ENCODE measurements around the gene SHB. TPM values are rescaled to one million over a fixed set of nuclear protein-coding genes. Genes with fewer than 3 reads are reported as not detected.

Gene SHB
- total RNA-seq, 1 experiment from 2014 or later: 7.6 TPM

DNA sequence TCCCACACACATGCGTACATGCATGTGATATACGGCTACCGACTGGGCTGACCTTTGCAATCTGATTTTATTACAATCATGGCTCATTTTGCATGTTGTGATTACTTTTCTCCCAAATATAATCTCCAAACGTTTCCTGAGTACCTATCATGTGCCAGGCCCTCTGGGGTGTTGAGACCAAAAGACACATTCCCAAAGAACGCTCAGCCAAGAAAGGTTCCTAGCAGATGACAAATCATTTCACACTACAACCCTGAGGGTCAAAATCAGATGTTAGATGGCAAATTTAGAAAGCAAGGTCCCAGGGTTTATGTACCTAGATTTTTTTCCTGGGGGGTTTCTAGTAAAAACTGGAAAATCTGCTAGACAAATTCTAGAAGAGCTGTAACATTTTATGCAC, 132.7 kb downstream of the SHB start:
- no peaks in the 10 kb centered on the region for H3K4me1 Mint-ChIP-seq (ENCODE audit: low read depth, unreplicated experiment)
- intact Hi-C loops (cut with micrococcal nuclease; ENCODE audit: unreplicated experiment): no loop called here
- H3K4me3 Mint-ChIP-seq (ENCODE audit: low read depth, unreplicated experiment): no peak overlapping the region

DNA sequence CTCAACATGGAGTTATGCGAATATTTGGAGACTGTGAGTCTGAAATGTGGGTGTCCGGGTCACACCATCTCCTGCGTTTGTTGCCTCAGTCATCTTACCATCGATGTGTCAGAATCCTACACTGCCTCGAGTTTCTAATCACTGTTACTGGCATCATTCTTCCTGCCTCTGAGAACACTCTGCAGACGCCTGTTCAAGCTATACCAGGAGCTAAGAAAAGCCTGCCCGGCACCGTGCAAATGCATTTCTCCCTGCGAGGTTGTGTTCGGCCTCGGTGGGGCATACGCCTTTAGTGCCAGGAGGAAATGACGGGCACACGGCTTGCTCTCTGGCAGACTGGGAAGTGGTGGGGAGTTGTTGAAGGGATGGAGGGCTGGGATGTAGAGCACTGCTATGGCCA, 133.9 kb downstream of the SHB start:
- Mint-ChIP-seq H3K9me3 (ENCODE audit: low read depth, unreplicated experiment) (no peaks in the 10 kb centered on the region), H3K27ac (ENCODE audit: unreplicated experiment) (no peak overlapping the region), H3K27me3 (ENCODE audit: unreplicated experiment) (no peaks in the 10 kb centered on the region), H3K36me3 (ENCODE audit: insufficient read depth, unreplicated experiment) (no peaks in the 10 kb centered on the region), H3K4me3 (ENCODE audit: low read depth, unreplicated experiment) (no peak overlapping the region), H3K4me1 (ENCODE audit: low read depth, unreplicated experiment) (no peaks in the 10 kb centered on the region)
- BruUV-seq (replicated peaks): no TSS peak
- CTCF ChIA-PET: no interaction called here
- intact Hi-C loops (cut with micrococcal nuclease; ENCODE audit: unreplicated experiment): no loop called here
- TF ChIP-seq, protein P1, sequence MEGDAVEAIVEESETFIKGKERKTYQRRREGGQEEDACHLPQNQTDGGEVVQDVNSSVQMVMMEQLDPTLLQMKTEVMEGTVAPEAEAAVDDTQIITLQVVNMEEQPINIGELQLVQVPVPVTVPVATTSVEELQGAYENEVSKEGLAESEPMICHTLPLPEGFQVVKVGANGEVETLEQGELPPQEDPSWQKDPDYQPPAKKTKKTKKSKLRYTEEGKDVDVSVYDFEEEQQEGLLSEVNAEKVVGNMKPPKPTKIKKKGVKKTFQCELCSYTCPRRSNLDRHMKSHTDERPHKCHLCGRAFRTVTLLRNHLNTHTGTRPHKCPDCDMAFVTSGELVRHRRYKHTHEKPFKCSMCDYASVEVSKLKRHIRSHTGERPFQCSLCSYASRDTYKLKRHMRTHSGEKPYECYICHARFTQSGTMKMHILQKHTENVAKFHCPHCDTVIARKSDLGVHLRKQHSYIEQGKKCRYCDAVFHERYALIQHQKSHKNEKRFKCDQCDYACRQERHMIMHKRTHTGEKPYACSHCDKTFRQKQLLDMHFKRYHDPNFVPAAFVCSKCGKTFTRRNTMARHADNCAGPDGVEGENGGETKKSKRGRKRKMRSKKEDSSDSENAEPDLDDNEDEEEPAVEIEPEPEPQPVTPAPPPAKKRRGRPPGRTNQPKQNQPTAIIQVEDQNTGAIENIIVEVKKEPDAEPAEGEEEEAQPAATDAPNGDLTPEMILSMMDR (IDR thresholded peaks at IDR 0.05; ENCODE audit: unreplicated experiment): no peak
- DNase-seq: no peak

More for the DNA sequence above, 132.7 kb downstream of the SHB start:
- H3K27ac Mint-ChIP-seq (ENCODE audit: unreplicated experiment): no peak overlapping the region
- CTCF ChIA-PET: no interaction called here
- TF ChIP-seq, protein P1 (IDR thresholded peaks at IDR 0.05; ENCODE audit: unreplicated experiment): no peak
- no TSS peak for BruUV-seq (replicated peaks)
- no peaks in the 10 kb centered on the region for H3K27me3 Mint-ChIP-seq (ENCODE audit: unreplicated experiment)
- no peaks in the 10 kb centered on the region for H3K36me3 Mint-ChIP-seq (ENCODE audit: insufficient read depth, unreplicated experiment)
- H3K9me3 Mint-ChIP-seq (ENCODE audit: low read depth, unreplicated experiment): no peaks in the 10 kb centered on the region
- DNase-seq: no peak

DNA sequence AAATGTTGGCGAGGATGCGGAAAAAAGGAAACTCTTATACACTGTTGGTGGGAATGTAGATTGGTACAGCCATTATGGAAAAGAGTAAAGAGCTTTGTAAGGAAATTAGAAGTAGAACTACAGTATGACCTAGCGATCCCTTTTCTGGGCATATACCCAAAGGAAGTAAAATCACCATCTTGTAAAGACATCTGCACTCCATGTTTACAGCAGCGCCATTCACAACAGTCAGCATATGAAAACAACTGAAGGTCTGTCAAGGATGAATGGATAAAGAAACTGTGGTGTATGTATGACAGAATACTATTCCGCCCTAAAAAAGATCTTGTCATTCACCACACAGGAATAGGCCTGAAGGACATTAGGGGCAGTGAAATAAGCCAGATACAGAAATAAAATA, 137.4 kb downstream of the SHB start:
- TF ChIP-seq, protein P1 (IDR thresholded peaks at IDR 0.05; ENCODE audit: unreplicated experiment): no peak
- no peaks in the 10 kb centered on the region for H3K36me3 Mint-ChIP-seq (ENCODE audit: insufficient read depth, unreplicated experiment)
- CTCF ChIA-PET: no interaction called here
- BruUV-seq (replicated peaks): no TSS peak
- H3K9me3 Mint-ChIP-seq (ENCODE audit: low read depth, unreplicated experiment): no peaks in the 10 kb centered on the region
- intact Hi-C loops (cut with micrococcal nuclease; ENCODE audit: unreplicated experiment): no loop called here
- no peak overlapping the region for H3K27ac Mint-ChIP-seq (ENCODE audit: unreplicated experiment)
- H3K4me1 Mint-ChIP-seq (ENCODE audit: low read depth, unreplicated experiment): no peaks in the 10 kb centered on the region
- no peaks in the 10 kb centered on the region for H3K27me3 Mint-ChIP-seq (ENCODE audit: unreplicated experiment)
- no peak for DNase-seq
- no peak overlapping the region for H3K4me3 Mint-ChIP-seq (ENCODE audit: low read depth, unreplicated experiment)

DNA sequence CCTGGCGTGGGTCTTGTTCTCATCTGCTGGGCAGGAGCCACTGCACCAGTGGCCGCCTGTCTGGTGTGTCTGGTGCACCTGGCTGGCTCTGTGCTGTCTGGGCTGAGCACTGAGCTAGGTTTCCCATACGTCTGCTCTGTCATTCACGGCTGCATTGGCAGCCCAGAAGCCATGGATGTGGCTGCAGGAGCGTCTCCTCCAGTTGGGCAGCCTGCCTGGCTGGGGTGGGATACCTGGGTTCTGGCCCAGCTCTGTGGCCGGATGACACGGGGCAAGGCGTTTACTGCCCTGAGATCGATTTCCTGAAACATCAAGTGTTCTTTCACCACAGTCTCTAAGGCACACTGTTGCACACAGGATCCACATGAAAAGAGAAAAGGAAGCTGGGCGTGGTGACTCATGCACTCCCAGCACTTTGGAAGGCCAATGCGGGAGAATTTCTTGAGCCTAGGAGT, 139.6 kb downstream of the SHB start:
- CTCF ChIA-PET: no interaction called here
- H3K4me3 Mint-ChIP-seq (ENCODE audit: low read depth, unreplicated experiment): no peak overlapping the region
- no peaks in the 10 kb centered on the region for H3K9me3 Mint-ChIP-seq (ENCODE audit: low read depth, unreplicated experiment)
- TF ChIP-seq, protein P1 (IDR thresholded peaks at IDR 0.05; ENCODE audit: unreplicated experiment): no peak
- intact Hi-C loops (cut with micrococcal nuclease; ENCODE audit: unreplicated experiment): no loop called here
- H3K27ac Mint-ChIP-seq (ENCODE audit: unreplicated experiment): no peak overlapping the region
- no peak for DNase-seq
- BruUV-seq (replicated peaks): no TSS peak
- H3K27me3 Mint-ChIP-seq (ENCODE audit: unreplicated experiment): no peaks in the 10 kb centered on the region
- no peaks in the 10 kb centered on the region for H3K36me3 Mint-ChIP-seq (ENCODE audit: insufficient read depth, unreplicated experiment)
- H3K4me1 Mint-ChIP-seq (ENCODE audit: low read depth, unreplicated experiment): no peaks in the 10 kb centered on the region
